Progenitor cell of endocrine pancreas (in vitro differentiated cells): ENCODE data around the gene RAB14. TPM values are rescaled to one million over a fixed set of nuclear protein-coding genes. Genes with fewer than 3 reads are reported as not detected.

Source experiments
- DNase-seq: peaks from one replicate; pipeline ENCODE4 v3.0.0; 2021; ENCODE audit warnings: low spot score; ENCODE audit not compliant: unreplicated experiment
- H3K27ac Mint-ChIP-seq: 2 replicates; pipeline ENCODE4 v1.8.0; 2021; ENCODE audit warnings: mild to moderate bottlenecking, moderate library complexity, mixed read lengths
- H3K27me3 Mint-ChIP-seq: 2 replicates; pipeline ENCODE4 v1.8.0; 2021; ENCODE audit warnings: mixed read lengths
- H3K36me3 Mint-ChIP-seq: 2 replicates; pipeline ENCODE4 v1.8.0; 2022; ENCODE audit warnings: mixed read lengths; ENCODE audit not compliant: insufficient read depth
- H3K4me1 Mint-ChIP-seq: 2 replicates; pipeline ENCODE4 v1.8.0; 2021; ENCODE audit warnings: low read depth, mixed read lengths
- H3K4me3 Mint-ChIP-seq: 2 replicates; pipeline ENCODE4 v1.8.0; 2021; ENCODE audit warnings: low read depth, mild to moderate bottlenecking, moderate library complexity, mixed read lengths
- H3K9me3 Mint-ChIP-seq: 2 replicates; pipeline ENCODE4 v1.8.0; 2021; ENCODE audit warnings: low read depth, mixed read lengths
- total RNA-seq: library from RNA; stranded (reverse); gene quantifications from 2 replicates; pipeline ENCODE4 v1.2.1, GENCODE V29; 2021
- TF ChIP-seq, protein P1 (sequence below): fragments of 200-600 bp; sonication (generic); IDR thresholded peaks from one replicate; pipeline ENCODE4 v1.5.0; 2021; ENCODE audit warnings: antibody characterized with exemption, mild to moderate bottlenecking; ENCODE audit not compliant: unreplicated experiment

The RAB14 gene
- total RNA-seq, 1 donor from 2014 or later, result 53.7 TPM

- Mint-ChIP-seq H3K4me1 (no peaks in the 10 kb centered on the region), H3K9me3 (no peaks in the 10 kb centered on the region), H3K4me3 (no peak overlapping the region), H3K36me3 (peaks cover 16% of the 10 kb centered on the region), H3K27ac (no peak overlapping the region), H3K27me3 (no peaks in the 10 kb centered on the region)
- DNase-seq, result no peak
- TF ChIP-seq, protein P1, sequence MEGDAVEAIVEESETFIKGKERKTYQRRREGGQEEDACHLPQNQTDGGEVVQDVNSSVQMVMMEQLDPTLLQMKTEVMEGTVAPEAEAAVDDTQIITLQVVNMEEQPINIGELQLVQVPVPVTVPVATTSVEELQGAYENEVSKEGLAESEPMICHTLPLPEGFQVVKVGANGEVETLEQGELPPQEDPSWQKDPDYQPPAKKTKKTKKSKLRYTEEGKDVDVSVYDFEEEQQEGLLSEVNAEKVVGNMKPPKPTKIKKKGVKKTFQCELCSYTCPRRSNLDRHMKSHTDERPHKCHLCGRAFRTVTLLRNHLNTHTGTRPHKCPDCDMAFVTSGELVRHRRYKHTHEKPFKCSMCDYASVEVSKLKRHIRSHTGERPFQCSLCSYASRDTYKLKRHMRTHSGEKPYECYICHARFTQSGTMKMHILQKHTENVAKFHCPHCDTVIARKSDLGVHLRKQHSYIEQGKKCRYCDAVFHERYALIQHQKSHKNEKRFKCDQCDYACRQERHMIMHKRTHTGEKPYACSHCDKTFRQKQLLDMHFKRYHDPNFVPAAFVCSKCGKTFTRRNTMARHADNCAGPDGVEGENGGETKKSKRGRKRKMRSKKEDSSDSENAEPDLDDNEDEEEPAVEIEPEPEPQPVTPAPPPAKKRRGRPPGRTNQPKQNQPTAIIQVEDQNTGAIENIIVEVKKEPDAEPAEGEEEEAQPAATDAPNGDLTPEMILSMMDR, result no peak
Measured at GRCh38 chr9:121156263-121156731, 45.4 kb downstream of the RAB14 start.

GRCh38 chr9:121154782-121155181 lies 46.9 kb downstream of the RAB14 start:
- no peaks in the 10 kb centered on the region for H3K9me3 Mint-ChIP-seq
- no peak overlapping the region for H3K27ac Mint-ChIP-seq
- no peaks in the 10 kb centered on the region for H3K4me1 Mint-ChIP-seq
- no peak overlapping the region for H3K4me3 Mint-ChIP-seq
- H3K27me3 Mint-ChIP-seq, result no peaks in the 10 kb centered on the region
- TF ChIP-seq, protein P1, result no peak
- H3K36me3 Mint-ChIP-seq, result peaks cover 17% of the 10 kb centered on the region
- no peak for DNase-seq

DNA sequence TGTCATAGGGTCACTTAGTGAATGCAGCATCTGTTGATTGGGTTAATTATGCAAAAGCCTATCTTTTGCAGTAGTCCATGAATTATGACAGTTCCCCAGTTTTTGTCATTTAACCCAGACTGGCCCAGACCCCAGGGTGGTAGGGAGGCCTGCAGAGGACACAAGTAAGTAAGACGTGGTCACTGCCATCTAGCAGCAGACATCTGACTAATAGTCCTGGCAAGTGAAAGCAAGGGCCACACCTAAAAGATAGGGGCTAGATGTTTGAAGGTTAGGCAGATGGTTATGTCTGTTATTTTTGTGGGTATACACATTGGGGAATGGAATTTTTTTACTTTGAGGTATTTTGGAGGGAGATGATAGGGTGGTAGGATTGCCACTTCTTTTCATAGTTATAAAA lies 48.0 kb downstream of the RAB14 start:
- Mint-ChIP-seq H3K36me3 (peaks cover 20% of the 10 kb centered on the region), H3K9me3 (no peaks in the 10 kb centered on the region)
- TF ChIP-seq, protein P1, result no peak

DNA sequence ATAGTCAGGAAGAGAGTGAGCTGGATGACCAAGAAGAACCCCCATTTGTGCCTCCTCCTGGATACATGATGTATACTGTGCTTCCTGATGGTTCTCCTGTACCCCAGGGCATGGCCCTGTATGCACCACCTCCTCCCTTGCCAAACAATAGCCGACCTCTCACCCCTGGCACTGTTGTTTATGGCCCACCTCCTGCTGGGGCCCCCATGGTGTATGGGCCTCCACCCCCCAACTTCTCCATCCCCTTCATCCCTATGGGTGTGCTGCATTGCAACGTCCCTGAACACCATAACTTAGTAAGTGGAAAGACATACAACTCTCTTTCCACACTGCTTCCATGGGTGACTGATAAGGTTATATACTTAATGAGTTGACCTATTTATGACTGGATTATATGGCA lies 51.5 kb downstream of the RAB14 start:
- H3K36me3 Mint-ChIP-seq, result peaks cover 20% of the 10 kb centered on the region
- no peak overlapping the region for H3K27ac Mint-ChIP-seq
- H3K27me3 Mint-ChIP-seq, result no peaks in the 10 kb centered on the region
- TF ChIP-seq, protein P1, result no peak
- no peak for DNase-seq
- H3K4me1 Mint-ChIP-seq, result no peaks in the 10 kb centered on the region
- no peaks in the 10 kb centered on the region for H3K9me3 Mint-ChIP-seq
- no peak overlapping the region for H3K4me3 Mint-ChIP-seq

More for the DNA sequence above, 48.0 kb downstream of the RAB14 start:
- no peak for DNase-seq
- H3K4me3 Mint-ChIP-seq, result no peak overlapping the region
- H3K27ac Mint-ChIP-seq, result no peak overlapping the region
- H3K27me3 Mint-ChIP-seq, result no peaks in the 10 kb centered on the region
- H3K4me1 Mint-ChIP-seq, result no peaks in the 10 kb centered on the region

- no peak overlapping the region for H3K27ac Mint-ChIP-seq
- no peaks in the 10 kb centered on the region for H3K9me3 Mint-ChIP-seq
- TF ChIP-seq, protein P1, result no peak
- H3K4me3 Mint-ChIP-seq, result no peak overlapping the region
- no peak for DNase-seq
- no peaks in the 10 kb centered on the region for H3K27me3 Mint-ChIP-seq
- peaks cover 2% of the 10 kb centered on the region for H3K4me1 Mint-ChIP-seq
- peaks cover 17% of the 10 kb centered on the region for H3K36me3 Mint-ChIP-seq
Measured at GRCh38 chr9:121144482-121144881, 57.2 kb downstream of the RAB14 start.
